Stimulated activated CD4-positive, alpha-beta T cell treated with anti-CD3 and anti-CD28 coated beads, Interleukin-4, amount 100 ng/mL, for 24 hours (primary cell): ENCODE measurements around the gene SIK2.
"Not testable (repeated sequence)": the region's sequence is repeated elsewhere in the genome, so short reads cannot be mapped to it uniquely, and the experiment has no call there.

Experiments used
- DNase-seq: peaks from one replicate; pipeline ENCODE4 v3.0.0-alpha.2; 2020

The SIK2 gene

GRCh38 chr11:111629499-111629898 is 27.2 kb downstream of the SIK2 start:
- DNase-seq = no peak

GRCh38 chr11:111631024-111631665 is 28.9 kb downstream of the SIK2 start:
- no peak for DNase-seq

- DNase-seq = no peak
Observed at GRCh38 chr11:111631666-111632039, 29.4 kb downstream of the SIK2 start.

GRCh38 chr11:111632516-111633220 is 30.4 kb downstream of the SIK2 start:
- DNase-seq = no peak

- DNase-seq = no peak
Observed at GRCh38 chr11:111633248-111633647, 31.0 kb downstream of the SIK2 start.

GRCh38 chr11:111633756-111634362 is 31.6 kb downstream of the SIK2 start:
- DNase-seq = no peak

- no peak for DNase-seq
Observed at GRCh38 chr11:111634981-111635705, 32.9 kb downstream of the SIK2 start.

GRCh38 chr11:111635706-111636045 is 33.4 kb downstream of the SIK2 start:
- DNase-seq = no peak

- DNase-seq = no peak
Observed at GRCh38 chr11:111637885-111638284, 35.6 kb downstream of the SIK2 start.

GRCh38 chr11:111639226-111639925 is 37.1 kb downstream of the SIK2 start:
- no peak for DNase-seq

- DNase-seq = no peak
Observed at GRCh38 chr11:111641339-111642015, 39.2 kb downstream of the SIK2 start.

GRCh38 chr11:111642542-111642941 is 40.3 kb downstream of the SIK2 start:
- no peak for DNase-seq

GRCh38 chr11:111644922-111645321 is 42.7 kb downstream of the SIK2 start:
- no peak for DNase-seq

GRCh38 chr11:111645657-111646316 is 43.5 kb downstream of the SIK2 start:
- DNase-seq = no peak

GRCh38 chr11:111651336-111651735 is 49.1 kb downstream of the SIK2 start:
- not testable (repeated sequence) for DNase-seq

- no peak for DNase-seq
Observed at GRCh38 chr11:111652184-111652583, 49.9 kb downstream of the SIK2 start.

GRCh38 chr11:111654601-111655000 is 52.4 kb downstream of the SIK2 start:
- no peak for DNase-seq

GRCh38 chr11:111655924-111656323 is 53.7 kb downstream of the SIK2 start:
- no peak for DNase-seq

- not testable (repeated sequence) for DNase-seq
Observed at GRCh38 chr11:111657905-111658304, 55.7 kb downstream of the SIK2 start.

GRCh38 chr11:111658493-111658892 is 56.2 kb downstream of the SIK2 start:
- not testable (repeated sequence) for DNase-seq

- no peak for DNase-seq
Observed at GRCh38 chr11:111659201-111660115, 57.2 kb downstream of the SIK2 start.
